Gastroesophageal sphincter (tissue), 3 donors: ENCODE data around the gene MTHFD1L.

Source experiments
- CTCF ChIP-seq, 4 experiments: fragments of 200-600 bp in 2 of 4; fragments of 450-650 bp in 2 of 4; sonication (generic) in 1 of 4; IDR thresholded peaks; one replicate each; pipeline ENCODE4 v1.5.1; 2017 to 2019; ENCODE audit warnings: antibody characterized with exemption in 4 of 4, mild to moderate bottlenecking in 2 of 4, moderate library complexity in 2 of 4
- POLR2A ChIP-seq, 2 donors: fragments of 450-650 bp; IDR thresholded peaks; one replicate each; pipeline ENCODE4 v1.6.1; 2017; ENCODE audit warnings: antibody characterized with exemption in 2 of 2, mild to moderate bottlenecking in 2 of 2, moderate library complexity in 1 of 2

- TF ChIP-seq CTCF (IDR thresholded peaks at IDR 0.05), result no peak
- no peak for TF ChIP-seq POLR2A (IDR thresholded peaks at IDR 0.05)
These were observed 218.8 kb downstream of the MTHFD1L start for GRCh38 chr6:151084275-151084674.
